ENCODE data around the gene ATP6V0A1.
"Not testable (repeated sequence)": the region's sequence is repeated elsewhere in the genome, so short reads cannot be mapped to it uniquely, and the experiment has no call there.

Gene ATP6V0A1

GRCh38 chr17:42453439-42453838 lies 5.2 kb upstream of the ATP6V0A1 start:
- ChIA-PET CTCF (no interaction called here), POLR2A (ENCODE audit: low non-redundant PET) (no interaction called here)
- H3K27ac ChIP-seq: no peak overlapping the region
- no peak for TF ChIP-seq CTCF (conservative IDR thresholded peaks at IDR 0.05; ENCODE audit: low read depth)
- no peak for DNase-seq (ENCODE audit: low spot score)

- H3K27ac ChIP-seq; CTCF ChIA-PET; DNase-seq (ENCODE audit: low spot score): not testable (repeated sequence)
- POLR2A ChIA-PET (ENCODE audit: low non-redundant PET): interaction anchor here (0.7 kb wide), 1 partner anchor 14 kb away, joined by 8 read pairs; no protein-coding TSS in a partner anchor
Observed at GRCh38 chr17:42454987-42455386, 3.7 kb upstream of the ATP6V0A1 start.

GRCh38 chr17:42456223-42457106 lies 2.2 kb upstream of the ATP6V0A1 start:
- POLR2A ChIA-PET (ENCODE audit: low non-redundant PET): no interaction called here

GRCh38 chr17:42457107-42457792 lies 1.4 kb upstream of the ATP6V0A1 start:
- ChIA-PET POLR2A (ENCODE audit: low non-redundant PET) (no interaction called here), CTCF (interaction anchor here (0.6 to 1.2 kb wide), 2 partner anchors 33 to 70 kb away, joined by 4 to 5 read pairs; no protein-coding TSS in a partner anchor)
- no peak for TF ChIP-seq CTCF (conservative IDR thresholded peaks at IDR 0.05; ENCODE audit: low read depth)
- H3K27ac ChIP-seq: no peak overlapping the region
- no peak for DNase-seq (ENCODE audit: low spot score)

More at GRCh38 chr17:42456223-42457106, 2.2 kb upstream of the ATP6V0A1 start:
- TF ChIP-seq CTCF (conservative IDR thresholded peaks at IDR 0.05; ENCODE audit: low read depth): no peak
- no peak overlapping the region for H3K27ac ChIP-seq
- peak; percentile 27 for DNase-seq (ENCODE audit: low spot score)
- CTCF ChIA-PET: interaction anchor here (1.2 kb wide), 1 partner anchor 71 kb away, joined by 5 read pairs; no protein-coding TSS in a partner anchor

- ChIA-PET CTCF (interaction anchor here (0.6 to 1.1 kb wide), 6 partner anchors 10 to 279 kb away, joined by 3 to 8 read pairs (median 3); no protein-coding TSS in a partner anchor), POLR2A (ENCODE audit: low non-redundant PET) (interaction anchor here (0.5 kb wide), 1 partner anchor 36 kb away, joined by 3 read pairs; no protein-coding TSS in a partner anchor)
- H3K27ac ChIP-seq: peak overlapping the region; percentile 91
- TF ChIP-seq CTCF (conservative IDR thresholded peaks at IDR 0.05; ENCODE audit: low read depth): peak; percentile 66
- peak; percentile 63 for DNase-seq (ENCODE audit: low spot score)
Observed at GRCh38 chr17:42459256-42459800, 650 bp downstream of the ATP6V0A1 start.

- POLR2A ChIA-PET (ENCODE audit: low non-redundant PET): no interaction called here
- CTCF ChIA-PET: interaction anchor here (0.6 to 1.1 kb wide), 7 partner anchors 10 to 185 kb away, joined by 3 to 8 read pairs (median 3); no protein-coding TSS in a partner anchor
- DNase-seq (ENCODE audit: low spot score): peak; percentile 41
- H3K27ac ChIP-seq: no peak overlapping the region
- TF ChIP-seq CTCF (conservative IDR thresholded peaks at IDR 0.05; ENCODE audit: low read depth): no peak
Observed at GRCh38 chr17:42459801-42460281, 1.2 kb downstream of the ATP6V0A1 start.
